Spleen (tissue), 11 donors: Measurements from ENCODE around the gene FAM120A. TPM values are rescaled to one million over a fixed set of nuclear protein-coding genes. Genes with fewer than 3 reads are reported as not detected.

Experiments used
- DNase-seq: peaks from one replicate; pipeline ENCODE4 v3.0.0-alpha.2; 2020
- H3K27ac ChIP-seq, 8 donors: fragments of 200-600 bp; sonication (generic) in 7 of 8; 1 replicate in 4 of 8; 2 replicates in 4 of 8; pipeline versions ENCODE4 v1.5.0 to v1.8.0; 2016 to 2021; ENCODE audit warnings: inconsistent platforms in 4 of 8, mild to moderate bottlenecking in 4 of 8, moderate library complexity in 1 of 8
- H3K27me3 ChIP-seq, 7 donors: fragments of 200-600 bp; sonication (generic) in 6 of 7; replicated peaks in 1 of 7; 1 replicate in 4 of 7; 2 replicates in 3 of 7; pipeline versions ENCODE4 v1.5.0 to v1.8.0; 2016 to 2021; ENCODE audit warnings: inconsistent platforms in 3 of 7, mild to moderate bottlenecking in 1 of 7
- H3K36me3 ChIP-seq, 6 donors: fragments of 200-600 bp; sonication (generic) in 5 of 6; 1 replicate in 4 of 6; 2 replicates in 2 of 6; pipeline versions ENCODE4 v1.5.0 to v1.8.0; 2016 to 2021; ENCODE audit warnings: inconsistent platforms in 2 of 6
- H3K4me1 ChIP-seq, 6 donors: fragments of 200-600 bp; sonication (generic) in 5 of 6; 1 replicate in 3 of 6; 2 replicates in 3 of 6; pipeline versions ENCODE4 v1.5.0 to v1.8.0; 2016 to 2021; ENCODE audit warnings: inconsistent platforms in 3 of 6
- H3K4me3 ChIP-seq, 8 donors: fragments of 200-600 bp; sonication (generic) in 7 of 8; 1 replicate in 4 of 8; 2 replicates in 4 of 8; pipeline versions ENCODE4 v1.5.0 to v1.8.0; 2016 to 2021; ENCODE audit warnings: inconsistent platforms in 4 of 8, mild to moderate bottlenecking in 4 of 8, moderate library complexity in 2 of 8
- H3K9me3 ChIP-seq, 8 donors: fragments of 200-600 bp; sonication (generic) in 7 of 8; 1 replicate in 4 of 8; 2 replicates in 4 of 8; pipeline versions ENCODE4 v1.5.0 to v1.8.0; 2016 to 2021; ENCODE audit warnings: inconsistent platforms in 4 of 8
- CTCF ChIP-seq, 11 experiments: fragments of 200-600 bp in 7 of 11; fragments of 450-650 bp in 4 of 11; sonication (generic) in 4 of 11; IDR thresholded peaks in 8 of 11; conservative IDR thresholded peaks in 3 of 11; 1 replicate in 7 of 11; 2 replicates in 4 of 11; pipeline versions ENCODE4 v1.4.0 to v1.8.0; 2016 to 2021; ENCODE audit warnings: antibody characterized with exemption in 11 of 11, inconsistent platforms in 4 of 11, mild to moderate bottlenecking in 1 of 11
- POLR2A ChIP-seq, 3 donors: fragments of 450-650 bp; IDR thresholded peaks; one replicate each; pipeline ENCODE4 v1.5.1; 2017; ENCODE audit warnings: antibody characterized with exemption in 3 of 3, mild to moderate bottlenecking in 1 of 3
- POLR2AphosphoS5 ChIP-seq, 3 donors: sonication (generic); formaldehyde crosslinking; IDR thresholded peaks; one replicate each; pipeline ENCODE4 v1.5.1; 2017; ENCODE audit warnings: antibody characterized with exemption in 3 of 3
- WGBS, 5 donors: extraction: QIAGEN DNeasy Blood & Tissue Kit in 3 of 5; methylation state at CpG; one replicate each; pipeline versions ENCODE4 v1.1.5 to v1.1.7; 2013 to 2018; 5-methylcytosine and 5-hydroxymethylcytosine counted together
- intact Hi-C: fragments of 100-400 bp; cut with DNase I; formaldehyde crosslinking; loops from one replicate; pipeline ENCODE4 v1.15.0; 2023; ENCODE audit warnings: low total_unique reads
- polyA plus RNA-seq, 3 donors: library from polyadenylated mRNA; stranded (reverse); fragments of 200-250 nt; gene quantifications; one replicate each; pipeline ENCODE4 v1.2.1, GENCODE V29; 2013
- total RNA-seq, 7 donors: library from RNA; depleted of rRNA in 3 of 7; stranded (reverse); fragments of >200 nt in 3 of 7; fragmentation: NEBNext Ultra II Directional in 4 of 7; extraction: Animal tissue kit (Norgen Biotek cat#: 25700) in 4 of 7; gene quantifications; one replicate each; pipeline versions ENCODE4 v1.1.0 to v1.2.1, GENCODE V29; 2016 to 2021
- donor health status: healthy with polysubstance abuse.
- donor health status: DM: no; HTN: no; CAD: no; lungs with moderate emphysema.
- donor health status: DM: no; HTN: no; CAD: no.
- donor health status: Bipolar disorder and iron deficiency.
- donor health status: healthy.
- donor health status: DM: no; HTN: no; CAD: no.
- donor health status: DM: yes; HTN: yes; CAD: no.

The FAM120A gene
- total and polyA plus RNA-seq, 10 donors = 33.0 to 116 (median 102) TPM

GRCh38 chr9:93493949-93494348 is 42.5 kb downstream of the FAM120A start:
- no peak for TF ChIP-seq POLR2AphosphoS5 (IDR thresholded peaks at IDR 0.05)
- TF ChIP-seq POLR2A (IDR thresholded peaks at IDR 0.05) = no peak
- no peak for TF ChIP-seq CTCF (IDR thresholded peaks at IDR 0.05 in 8 of 11, conservative IDR thresholded peaks at IDR 0.05 in 3 of 11)
- H3K36me3 ChIP-seq = peaks cover 3 to 87% (median 36%) of the 10 kb centered on the region in 6 donors
- no peaks in the 10 kb centered on the region for H3K9me3 ChIP-seq
- DNase-seq = no peak
- intact Hi-C loops = no loop called here
- H3K4me3 ChIP-seq = no peak overlapping the region
- H3K27me3 ChIP-seq = no peaks in the 10 kb centered on the region
- H3K4me1 ChIP-seq = peaks cover 0 to 59% (median 12%) of the 10 kb centered on the region in 6 donors
- H3K27ac ChIP-seq = no peak overlapping the region
- 93 to 98% (median 96%) methylated on average over 12 of the region's 12 CpGs for WGBS, 5 donors

GRCh38 chr9:93496285-93496684 is 44.8 kb downstream of the FAM120A start:
- peaks cover 0 to 55% (median 13%) of the 10 kb centered on the region in 6 donors for H3K4me1 ChIP-seq
- no peaks in the 10 kb centered on the region for H3K27me3 ChIP-seq
- TF ChIP-seq CTCF (IDR thresholded peaks at IDR 0.05 in 8 of 11, conservative IDR thresholded peaks at IDR 0.05 in 3 of 11) (no peak), POLR2A (IDR thresholded peaks at IDR 0.05) (no peak), POLR2AphosphoS5 (IDR thresholded peaks at IDR 0.05) (no peak)
- H3K27ac ChIP-seq = no peak overlapping the region
- H3K4me3 ChIP-seq = no peak overlapping the region
- peaks cover 3 to 87% (median 43%) of the 10 kb centered on the region in 6 donors for H3K36me3 ChIP-seq
- no peak for DNase-seq
- 78 to 100% (median 95%) methylated on average over 3 of the region's 3 CpGs for WGBS, 5 donors
- intact Hi-C loops = no loop called here
- H3K9me3 ChIP-seq = no peaks in the 10 kb centered on the region

GRCh38 chr9:93500571-93501298 is 49.2 kb downstream of the FAM120A start:
- H3K27ac ChIP-seq = peak overlapping the region; percentile 31 to 94 (median 74)
- intact Hi-C loops = no loop called here
- H3K9me3 ChIP-seq = no peaks in the 10 kb centered on the region
- peaks cover 0 to 66% (median 35%) of the 10 kb centered on the region in 6 donors for H3K4me1 ChIP-seq
- H3K27me3 ChIP-seq = no peaks in the 10 kb centered on the region
- no peak for DNase-seq
- 86 to 95% (median 88%) methylated on average over 4 of the region's 4 CpGs for WGBS, 5 donors
- peaks cover 3 to 58% (median 34%) of the 10 kb centered on the region in 6 donors for H3K36me3 ChIP-seq
- H3K4me3 ChIP-seq = peak overlapping the region in 6 of 8 donors; percentile 19 to 61 (median 32)
- no peak for TF ChIP-seq POLR2A (IDR thresholded peaks at IDR 0.05)
- no peak for TF ChIP-seq POLR2AphosphoS5 (IDR thresholded peaks at IDR 0.05)
- TF ChIP-seq CTCF (IDR thresholded peaks at IDR 0.05 in 8 of 11, conservative IDR thresholded peaks at IDR 0.05 in 3 of 11) = no peak

- 24 to 38% (median 27%) methylated on average over 4 of the region's 4 CpGs for WGBS, 5 donors
- H3K27ac ChIP-seq = peak overlapping the region; percentile 31 to 94 (median 74)
Observed at GRCh38 chr9:93501406-93501805, 49.9 kb downstream of the FAM120A start.

More at GRCh38 chr9:93501406-93501805, 49.9 kb downstream of the FAM120A start:
- intact Hi-C loops = no loop called here
- peaks cover 3 to 54% (median 33%) of the 10 kb centered on the region in 6 donors for H3K36me3 ChIP-seq
- H3K4me3 ChIP-seq = peak overlapping the region in 6 of 8 donors; percentile 19 to 61 (median 32)
- H3K9me3 ChIP-seq = no peaks in the 10 kb centered on the region
- H3K27me3 ChIP-seq = no peaks in the 10 kb centered on the region
- no peak for DNase-seq
- peaks cover 4 to 67% (median 41%) of the 10 kb centered on the region in 6 donors for H3K4me1 ChIP-seq
- TF ChIP-seq POLR2A (IDR thresholded peaks at IDR 0.05) (no peak), CTCF (IDR thresholded peaks at IDR 0.05 in 8 of 11, conservative IDR thresholded peaks at IDR 0.05 in 3 of 11) (no peak), POLR2AphosphoS5 (IDR thresholded peaks at IDR 0.05) (peak in 1 of 3 donors; percentile 37)
